Right ventricle myocardium superior (tissue), 1 donor: ENCODE measurements around the gene ZNF385D. TPM values are rescaled to one million over a fixed set of nuclear protein-coding genes. Genes with fewer than 3 reads are reported as not detected.
"Not testable (repeated sequence)": the region's sequence is repeated elsewhere in the genome, so short reads cannot be mapped to it uniquely, and the experiment has no call there.

Experiments
- ATAC-seq: fragments of 200-7000 bp; cut with Tn5 transposase; one replicate; pipeline ENCODE4 v1.9.1; 2020; ENCODE audit warnings: mild to moderate bottlenecking; ENCODE audit not compliant: poor library complexity
- DNase-seq: peaks from one replicate; pipeline ENCODE4 v3.0.0-alpha.2; 2020
- intact Hi-C: fragments of 100-400 bp; cut with DNase I; formaldehyde crosslinking; loops from one replicate; pipeline ENCODE4 v1.11.2; 2022
- total RNA-seq: library from RNA; stranded (reverse); fragmentation: NEBNext Ultra II Directional; extraction: Animal tissue kit (Norgen Biotek cat#: 25700); gene quantifications from one replicate; pipeline ENCODE4 v1.2.1, GENCODE V29; 2021
- donor health status: DM: no; HTN: yes; CAD: no; lungs with severe emphysema.

The ZNF385D gene
- total RNA-seq, 1 donor from 2014 or later, result 2.2 TPM

DNA sequence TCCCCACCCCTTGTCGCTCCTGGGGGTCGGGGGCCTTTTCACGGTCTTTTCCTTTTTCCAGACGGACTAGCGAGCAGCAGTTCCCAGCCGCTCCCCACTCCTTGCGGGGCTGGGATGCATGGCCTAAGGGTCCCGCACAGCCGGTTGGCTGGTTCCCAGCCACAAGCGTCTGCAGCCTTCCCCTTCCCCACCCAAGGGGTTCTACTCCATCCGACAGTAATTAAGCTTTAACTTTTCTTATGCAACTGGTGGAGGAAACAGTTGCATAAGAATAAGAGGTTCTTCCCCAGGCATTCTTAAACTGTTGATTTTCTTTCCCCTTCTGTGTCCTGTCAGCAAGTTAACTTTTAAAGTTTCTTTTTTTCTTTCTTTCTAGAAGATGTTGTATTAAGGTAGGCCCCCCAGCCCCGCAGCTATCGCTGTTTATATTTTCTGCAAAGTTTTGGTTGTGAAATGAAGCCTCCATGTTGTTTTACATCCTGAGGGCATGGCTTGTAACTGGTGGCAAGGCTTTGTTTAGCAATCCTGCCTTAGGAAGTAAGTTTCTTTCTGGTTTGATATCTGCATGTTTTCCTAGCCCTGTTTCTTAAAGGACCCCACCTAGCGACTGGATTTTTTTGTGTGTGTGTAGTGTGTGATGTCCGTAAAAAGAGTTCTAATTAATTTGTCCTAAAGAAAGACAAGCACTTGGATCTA lies 207.5 kb downstream of the ZNF385D start:
- ATAC-seq (no peak), DNase-seq (no peak)
- intact Hi-C loops, result no loop called here

DNA sequence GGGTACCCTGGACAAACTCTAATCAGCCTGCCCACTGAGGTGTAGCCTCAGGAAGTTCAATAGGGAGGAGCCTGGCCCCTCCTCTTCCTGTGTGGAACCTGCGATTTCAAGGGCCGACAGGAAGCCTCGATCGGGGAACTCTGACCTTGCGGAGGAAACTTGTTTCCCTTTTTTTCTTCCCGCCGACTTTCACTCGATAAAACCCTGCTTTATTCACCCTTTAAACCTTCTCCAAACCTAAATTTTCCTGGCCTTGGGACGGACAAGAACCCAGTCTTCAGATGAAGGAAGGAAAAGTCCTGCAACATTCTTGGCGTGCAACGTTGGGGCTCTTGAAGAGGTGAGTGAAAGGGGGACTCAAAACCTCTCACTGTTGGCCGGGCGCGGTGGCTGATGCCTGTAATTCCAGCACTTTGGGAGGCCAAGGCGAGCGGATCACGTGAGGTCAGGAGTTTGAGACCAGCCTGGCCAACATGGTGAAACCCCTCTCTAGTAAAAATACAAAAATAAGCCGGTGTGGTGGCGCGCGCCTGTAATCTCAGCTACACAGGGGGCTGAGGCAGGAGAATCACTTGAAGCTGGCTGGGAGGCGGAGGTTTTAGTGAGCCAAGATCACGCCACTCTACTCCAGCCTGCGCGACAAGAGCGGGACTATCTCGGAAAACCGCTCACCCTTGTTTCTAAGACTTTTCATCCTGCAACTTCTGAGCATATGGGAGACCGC lies 208.2 kb downstream of the ZNF385D start:
- intact Hi-C loops, result no loop called here
- ATAC-seq (no peak), DNase-seq (no peak)

DNA sequence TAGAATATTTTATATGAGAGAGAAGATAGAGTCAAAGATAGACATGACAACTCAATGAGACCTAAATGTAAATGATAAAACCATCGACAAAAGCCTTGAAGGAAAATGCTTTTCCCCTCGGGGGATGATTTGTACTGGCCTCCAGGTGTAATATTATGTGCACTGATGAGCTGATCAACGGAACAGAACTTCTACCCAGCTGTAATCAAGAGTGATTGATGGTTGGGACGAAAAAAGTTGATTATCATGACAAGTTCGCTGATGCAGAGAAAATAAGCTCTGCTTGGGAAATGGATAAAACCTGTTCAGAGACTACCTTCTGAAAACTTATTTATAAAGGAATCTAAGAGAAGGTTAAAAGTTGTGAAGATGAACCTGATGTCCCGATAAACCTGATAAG lies 210.7 kb downstream of the ZNF385D start:
- DNase-seq, result no peak
- ATAC-seq, result no peak
- intact Hi-C loops, result no loop called here

DNA sequence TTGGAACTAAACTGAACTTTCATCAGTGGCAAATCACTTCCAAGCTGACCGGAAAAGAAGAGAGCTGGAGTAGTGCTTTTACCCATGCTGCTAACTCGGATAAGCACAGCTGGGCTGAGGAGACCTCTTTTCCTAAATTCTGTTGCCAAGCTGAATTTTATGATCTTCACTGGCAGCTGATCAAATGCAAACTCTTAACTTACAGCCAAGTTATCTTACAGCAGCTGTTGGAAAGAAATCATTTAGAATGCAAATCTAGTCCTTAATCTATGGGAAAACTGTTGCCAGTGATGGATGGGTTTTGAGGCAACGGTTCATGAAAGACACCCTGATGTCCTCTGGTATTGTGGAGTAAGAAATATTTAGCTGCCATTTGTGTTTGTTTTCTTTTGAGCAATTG lies 216.5 kb downstream of the ZNF385D start:
- DNase-seq (no peak), ATAC-seq (no peak)
- intact Hi-C loops, result no loop called here

DNA sequence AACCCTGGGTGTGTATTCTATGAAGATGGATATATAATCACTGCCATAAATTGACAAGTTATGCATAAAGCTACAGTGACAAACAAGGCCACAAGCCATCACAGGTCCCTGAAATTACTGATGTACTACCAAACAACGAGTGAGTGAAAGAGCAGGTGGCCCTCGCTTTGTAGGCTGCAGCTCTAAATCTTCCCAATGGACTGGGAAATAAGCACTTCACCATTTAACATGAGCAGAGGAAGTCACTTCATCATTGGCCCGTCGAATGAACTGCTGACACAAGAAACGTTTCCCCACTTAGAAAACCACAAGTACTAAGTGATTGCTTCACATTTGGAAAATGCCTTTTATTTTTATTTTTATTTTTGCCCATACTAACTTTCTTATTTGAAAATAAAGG lies 218.0 kb downstream of the ZNF385D start:
- DNase-seq, result no peak
- intact Hi-C loops, result no loop called here
- no peak for ATAC-seq

DNA sequence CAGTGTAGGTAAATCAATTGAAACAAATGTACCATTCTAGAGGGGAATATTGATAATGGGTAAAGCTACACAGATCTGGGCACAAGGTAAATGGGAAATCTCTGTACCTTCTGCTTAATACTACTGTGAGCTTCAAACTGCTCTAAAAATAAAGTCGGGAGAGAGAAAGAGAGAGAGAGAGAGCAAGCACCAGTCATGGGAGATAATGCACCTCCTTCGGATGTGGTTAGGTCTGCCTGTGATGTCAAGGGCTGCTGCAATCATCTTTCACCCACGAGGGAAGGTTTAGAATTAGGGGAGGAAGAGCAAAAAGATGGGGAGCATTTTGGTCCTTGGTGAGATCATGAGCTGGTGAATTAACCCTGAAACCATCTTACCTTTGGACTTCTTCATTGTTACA lies 219.1 kb downstream of the ZNF385D start:
- ATAC-seq, result no peak
- DNase-seq, result no peak

DNA sequence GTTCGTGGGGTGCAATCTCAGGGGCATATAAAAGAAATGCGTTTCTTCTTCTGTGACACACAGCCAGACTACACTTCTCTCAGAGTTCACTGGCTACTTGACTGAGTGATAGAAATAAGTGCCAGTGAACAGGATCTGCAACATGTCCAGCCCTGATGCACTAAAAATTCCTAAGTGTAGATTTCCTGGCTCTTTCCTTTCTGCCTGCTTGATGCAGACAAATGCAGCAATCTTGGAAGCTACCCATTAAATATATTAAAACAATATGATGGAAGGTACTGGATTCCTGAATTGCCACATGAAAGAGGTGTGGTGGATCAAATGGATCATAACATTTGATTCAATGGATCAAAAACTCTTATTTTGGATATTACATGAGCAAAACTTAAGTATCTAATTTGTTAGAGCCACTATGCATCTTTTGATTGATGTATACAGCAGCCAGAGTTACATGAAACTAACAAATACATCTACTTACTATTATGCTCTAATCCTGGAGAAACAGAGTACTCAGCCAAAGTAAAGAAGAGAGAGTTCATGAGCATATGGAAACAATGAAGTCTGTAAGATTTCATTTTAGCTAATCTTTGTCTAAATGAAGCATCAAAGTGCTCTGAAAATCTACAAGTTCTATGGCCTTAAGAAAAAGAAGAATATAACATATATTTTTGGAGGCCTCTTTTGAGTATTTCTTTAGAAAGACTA lies 222.6 kb downstream of the ZNF385D start:
- no peak for DNase-seq
- no peak for ATAC-seq
- intact Hi-C loops, result no loop called here

More for the DNA sequence above, 219.1 kb downstream of the ZNF385D start:
- intact Hi-C loops, result no loop called here

DNA sequence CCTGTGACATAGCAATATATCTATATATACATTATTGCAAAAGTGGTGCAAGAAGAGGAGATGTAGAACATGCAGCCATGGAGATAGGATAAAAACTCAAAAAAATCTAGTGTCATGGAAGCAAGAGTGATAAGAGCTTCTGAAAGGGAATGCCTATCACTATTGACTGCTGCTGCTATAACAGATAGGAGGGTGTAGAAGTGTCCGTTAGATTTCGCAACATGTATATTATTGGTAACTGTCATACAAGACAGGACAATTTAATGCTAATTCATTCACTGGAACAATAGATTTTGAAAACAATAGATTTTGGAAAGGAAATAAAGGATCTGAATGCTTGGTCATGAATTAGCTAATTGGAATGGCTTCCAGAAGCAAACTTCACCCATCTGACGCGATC lies 224.5 kb downstream of the ZNF385D start:
- no peak for ATAC-seq
- intact Hi-C loops, result no loop called here

DNA sequence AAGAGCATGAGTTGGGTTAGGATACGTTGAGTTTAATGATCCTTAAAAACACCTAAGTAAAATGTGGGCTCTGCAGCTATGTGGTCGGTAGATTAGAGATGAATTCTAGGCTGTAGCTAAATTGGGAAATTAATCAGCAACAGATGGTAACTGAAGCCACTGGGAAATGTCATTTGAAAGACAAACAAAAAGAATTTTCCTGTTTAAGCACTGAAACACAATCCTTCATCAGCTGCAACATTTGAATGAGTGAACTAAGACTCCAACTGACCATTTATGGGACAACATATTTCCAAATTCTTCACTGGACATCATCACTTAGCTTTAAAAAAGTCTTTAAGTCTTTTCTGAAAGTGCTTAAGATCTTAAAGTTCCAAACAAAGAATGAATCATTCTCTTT lies 226.9 kb downstream of the ZNF385D start:
- intact Hi-C loops, result no loop called here
- DNase-seq, result no peak
- no peak for ATAC-seq

More for the DNA sequence above, 224.5 kb downstream of the ZNF385D start:
- DNase-seq, result no peak

DNA sequence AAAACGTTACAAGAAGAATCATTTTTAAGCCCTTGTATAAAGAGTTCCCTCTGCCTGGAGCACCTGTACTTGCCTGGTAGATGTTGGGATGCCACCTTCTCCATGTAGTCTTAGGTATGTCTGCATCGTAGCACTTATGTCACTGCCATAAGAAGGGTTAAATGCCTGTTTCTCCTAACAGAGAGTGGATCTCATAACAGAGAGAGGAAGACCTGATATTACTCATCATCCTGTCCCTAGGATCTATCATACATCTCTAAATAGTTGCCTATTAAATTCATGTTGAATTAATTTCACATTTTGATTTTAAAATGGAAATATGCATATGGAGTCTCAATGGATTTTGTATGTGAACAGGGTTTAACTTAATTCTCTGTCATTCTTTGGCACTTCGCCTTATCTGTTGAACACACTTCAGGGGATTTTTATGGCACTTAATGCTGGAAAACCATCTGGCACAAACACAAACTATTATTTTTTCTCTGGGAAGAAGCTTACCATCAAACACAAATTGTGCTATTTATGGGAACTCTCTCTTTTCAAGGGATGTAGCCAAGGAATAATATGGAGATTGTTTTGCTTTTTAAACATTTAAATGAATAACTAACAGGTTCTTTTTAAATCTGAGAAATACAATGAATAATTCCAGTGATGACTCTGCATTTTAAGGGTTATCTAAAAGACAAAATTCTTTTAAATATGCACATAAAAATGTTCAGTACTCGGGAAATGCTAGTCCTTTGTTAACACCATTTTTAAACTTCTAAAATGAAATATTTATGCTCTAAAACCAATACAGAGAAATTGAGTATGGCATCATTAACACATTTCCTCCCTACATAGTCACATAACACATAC lies 230.7 kb downstream of the ZNF385D start:
- intact Hi-C loops, result no loop called here
- DNase-seq, result no peak

DNA sequence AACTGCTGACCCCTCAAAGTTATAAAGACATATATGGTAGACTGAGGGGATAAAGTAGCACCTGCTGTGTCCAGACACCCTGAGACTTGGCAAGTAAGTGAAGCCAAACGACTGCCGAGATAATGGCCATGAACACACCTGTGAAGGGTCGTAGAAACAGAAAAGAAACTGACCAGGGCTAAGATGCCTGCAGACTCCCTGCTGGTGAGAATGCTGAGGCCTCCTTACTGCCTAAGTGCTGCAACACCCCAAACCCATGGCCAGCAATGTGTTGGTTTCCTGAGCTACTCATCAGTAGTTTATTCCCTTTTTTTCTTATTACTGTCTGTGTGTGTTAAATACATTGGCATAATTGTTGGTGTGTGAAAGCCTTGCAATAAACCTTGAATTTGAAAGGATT lies 233.8 kb downstream of the ZNF385D start:
- ATAC-seq (no peak), DNase-seq (no peak)
- intact Hi-C loops, result no loop called here

More for the DNA sequence above, 230.7 kb downstream of the ZNF385D start:
- no peak for ATAC-seq

DNA sequence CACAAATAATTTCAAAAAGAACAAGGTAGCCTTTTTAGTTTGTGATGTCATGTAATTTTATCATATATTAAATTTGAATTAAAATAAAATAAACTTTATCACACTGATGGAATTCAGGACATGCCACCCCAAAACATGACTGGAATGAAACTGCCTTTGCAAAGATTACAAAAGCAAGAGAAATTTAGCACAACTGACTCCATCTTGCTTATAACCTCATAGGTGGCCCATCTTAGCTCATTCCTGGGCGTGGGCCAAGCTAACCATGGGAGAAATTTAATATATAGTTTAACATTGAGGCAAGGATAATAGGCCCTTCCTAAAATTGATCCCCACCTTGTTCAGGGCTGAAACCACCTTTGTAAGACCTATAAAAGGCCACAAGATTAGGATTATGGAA lies 235.6 kb downstream of the ZNF385D start:
- DNase-seq, result no peak
- intact Hi-C loops, result no loop called here

DNA sequence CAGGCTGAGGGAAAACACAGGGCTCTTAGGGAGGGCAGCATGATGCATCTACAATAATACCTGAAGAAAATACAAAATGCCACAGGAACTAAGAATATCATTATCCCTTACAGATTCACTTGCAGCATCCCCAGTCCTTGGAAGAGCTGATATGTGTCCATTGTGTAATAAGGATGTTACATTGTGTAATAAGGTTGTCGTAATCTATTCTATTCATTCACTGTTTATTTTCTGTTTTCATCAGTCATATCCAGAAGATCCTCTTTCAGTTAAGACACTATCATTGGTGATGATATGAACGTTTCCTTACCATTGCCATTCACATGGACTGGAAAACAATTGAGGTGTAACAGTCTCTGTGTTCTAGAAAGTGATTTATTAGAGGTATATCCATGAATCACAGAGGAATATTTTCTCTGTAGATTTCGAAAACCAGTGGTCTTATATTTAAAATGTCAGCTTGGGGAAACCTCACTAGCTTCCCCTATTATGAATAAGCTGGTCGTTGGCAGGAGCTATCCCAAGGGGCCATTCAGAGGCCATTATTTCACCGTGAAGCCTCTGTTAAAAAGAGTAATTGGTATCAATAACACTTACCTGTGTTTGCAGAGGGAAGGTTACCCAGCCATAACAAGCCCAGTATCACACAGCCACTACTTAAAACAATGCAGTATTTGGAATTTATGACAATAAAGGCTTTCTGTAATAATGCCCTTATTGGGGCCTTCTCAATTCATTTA lies 241.1 kb downstream of the ZNF385D start:
- no peak for DNase-seq
- ATAC-seq, result no peak
- intact Hi-C loops, result no loop called here

More for the DNA sequence above, 235.6 kb downstream of the ZNF385D start:
- no peak for ATAC-seq

DNA sequence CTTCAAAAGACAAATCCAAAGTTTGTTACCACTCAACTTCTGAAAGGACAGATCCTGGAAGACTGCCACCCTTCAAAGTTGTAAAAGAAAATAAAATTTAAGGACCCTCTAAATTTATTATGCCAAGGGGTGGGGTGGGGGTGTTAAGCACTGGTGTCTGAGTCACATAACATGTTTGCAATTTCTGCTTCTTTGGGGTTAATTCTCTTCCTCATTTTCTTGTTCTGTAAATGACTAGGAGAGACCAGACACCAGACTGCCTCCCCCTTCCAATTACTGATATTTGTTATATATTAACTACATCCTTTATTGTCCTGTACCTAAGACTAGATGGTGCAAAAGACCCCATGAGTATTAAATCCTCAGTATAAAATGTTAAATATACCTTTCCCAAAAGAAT lies 242.8 kb downstream of the ZNF385D start:
- DNase-seq, result no peak
- no peak for ATAC-seq
- intact Hi-C loops, result no loop called here

DNA sequence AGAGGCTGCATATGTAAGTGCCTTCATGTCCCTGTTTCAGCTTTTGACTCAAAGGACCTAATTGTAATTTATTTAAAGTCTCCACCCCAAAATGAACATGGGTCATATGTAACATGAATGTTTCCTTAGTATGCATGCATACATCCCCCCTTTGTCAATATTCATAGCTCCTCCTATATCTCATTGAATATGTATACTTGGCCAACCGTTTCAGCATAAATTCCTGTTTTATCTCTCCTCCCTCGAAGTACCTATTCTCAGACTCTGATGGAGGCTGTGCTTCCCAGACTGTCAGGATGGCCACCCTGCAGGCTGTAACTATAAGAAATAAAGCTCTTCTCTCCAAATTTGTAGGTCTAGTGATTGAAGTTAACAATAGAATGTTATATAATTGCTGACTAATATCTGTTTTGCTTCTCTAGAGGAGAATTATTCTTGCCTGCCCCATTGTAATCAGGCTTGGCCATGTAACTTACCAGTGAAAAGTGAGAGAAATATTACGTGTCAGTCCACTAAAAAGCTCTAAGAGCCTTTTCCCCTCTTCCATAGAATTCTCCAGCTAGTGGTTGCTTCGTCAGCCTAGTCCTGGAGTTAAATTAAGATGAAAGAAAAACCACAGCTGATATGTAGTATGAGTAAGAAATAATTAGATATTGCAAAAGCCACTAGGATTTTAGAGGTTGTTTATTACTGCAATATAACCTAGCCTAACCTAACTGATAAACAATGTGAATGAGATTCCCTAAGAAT lies 245.1 kb downstream of the ZNF385D start:
- no peak for DNase-seq
- intact Hi-C loops, result no loop called here
- ATAC-seq, result no peak

DNA sequence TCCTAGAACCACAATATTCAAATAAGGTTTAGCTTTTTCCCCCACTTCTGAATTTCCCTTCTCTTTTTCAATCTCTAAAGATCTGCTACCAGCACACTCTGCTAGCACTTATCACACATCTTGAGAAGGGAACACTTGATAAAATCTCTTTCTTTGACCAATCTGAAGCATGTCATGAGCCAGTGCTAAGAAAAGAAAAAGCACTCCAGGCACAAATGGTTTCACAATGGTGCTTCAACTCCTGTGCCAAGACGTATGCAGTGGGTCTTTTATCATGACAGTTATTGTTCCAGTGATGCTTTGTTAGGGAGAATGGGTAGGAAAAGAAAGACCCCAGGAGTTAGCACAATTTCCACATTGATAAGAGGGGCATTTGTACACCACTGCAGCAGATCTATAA lies 248.4 kb downstream of the ZNF385D start:
- intact Hi-C loops, result no loop called here
- no peak for DNase-seq
- ATAC-seq, result no peak

DNA sequence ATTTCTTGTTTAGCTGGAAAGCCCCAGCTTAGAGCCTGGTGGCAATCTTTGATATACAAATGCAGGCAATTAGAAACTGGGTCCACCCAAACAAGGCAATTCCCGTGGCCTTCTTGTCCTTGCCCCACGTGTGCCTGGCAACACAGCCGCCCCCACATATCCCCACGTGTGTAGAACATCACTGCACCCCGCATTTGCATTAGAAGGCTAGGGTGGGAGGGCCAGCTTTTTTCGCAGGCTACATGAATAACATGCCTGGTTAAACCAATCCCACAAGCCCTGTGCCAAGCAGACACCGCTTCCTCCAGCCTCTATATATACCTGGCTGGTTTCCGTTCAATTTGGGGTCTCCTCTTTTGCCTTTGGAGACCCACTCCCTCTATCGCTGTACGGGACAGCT lies 250.2 kb downstream of the ZNF385D start:
- ATAC-seq (no peak), DNase-seq (no peak)
- intact Hi-C loops, result no loop called here

DNA sequence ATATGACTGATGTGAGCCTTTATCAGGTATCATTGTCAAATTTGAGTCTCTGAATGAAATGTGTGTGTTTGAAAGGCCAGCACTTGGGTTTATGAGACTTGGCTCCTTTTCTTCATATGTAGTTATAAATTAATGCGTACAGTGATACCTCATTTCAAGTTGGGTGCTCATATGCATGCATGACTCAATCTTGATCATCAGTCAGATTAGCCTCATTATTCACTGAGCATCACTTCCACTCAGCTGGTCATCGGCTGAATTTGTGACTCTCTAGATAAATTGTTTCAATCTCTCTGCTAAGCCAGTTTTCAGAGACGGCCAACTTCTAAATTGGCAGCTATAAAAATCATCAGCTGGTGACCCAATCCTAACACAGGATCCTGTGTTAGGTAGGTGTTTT lies 260.3 kb downstream of the ZNF385D start:
- intact Hi-C loops, ATAC-seq, DNase-seq: not testable (repeated sequence)
